ENCODE data around the gene MSRB1. TPM values are rescaled to one million over a fixed set of nuclear protein-coding genes. Genes with fewer than 3 reads are reported as not detected.

Gene MSRB1
- total and polyA plus RNA-seq, 9 of the 15 experiments (the other 6 are each of a cell fraction or from before 2014, with no cell fraction given): 5.4 to 33.7 (median 25.7) TPM

- no peak for TF ChIP-seq ATF6 (CRISPR knock-in tag; IDR thresholded peaks at IDR 0.05)
- TF ChIP-seq STAT6 (CRISPR knock-in tag; IDR thresholded peaks at IDR 0.05): no peak
- TF ChIP-seq ADNP (tag; IDR thresholded peaks at IDR 0.05): no peak
- peak; percentile 95 for TF ChIP-seq SUPT5H (IDR thresholded peaks at IDR 0.05)
- TF ChIP-seq HLTF (IDR thresholded peaks at IDR 0.05): no peak
- TF ChIP-seq ILK (tag; IDR thresholded peaks at IDR 0.05; ENCODE audit: borderline replicate concordance, low read depth): no peak
- peak; percentile 40; the same call in 1 of the 2 replicates for TF ChIP-seq POLR2H (tag; IDR thresholded peaks at IDR 0.05; ENCODE audit: low read depth)
- no peak for TF ChIP-seq XRCC3 (IDR thresholded peaks at IDR 0.05)
- 0 out of 2 replicates have a peak, but pooled peaks have one; percentile 36 for TF ChIP-seq PHB (CRISPR knock-in tag; IDR thresholded peaks at IDR 0.05)
- TF ChIP-seq ZNF77 (CRISPR knock-in tag; IDR thresholded peaks at IDR 0.05): peak; percentile 89; the same call in 1 of the 2 replicates
- TF ChIP-seq ETS1 (conservative IDR thresholded peaks at IDR 0.05; ENCODE audit: control insufficient read depth, low read depth, low read length): peak; percentile 61; the same call in 1 of the 2 replicates
- no peak for TF ChIP-seq TBP (optimal IDR thresholded peaks at IDR 0.05; ENCODE audit: low read depth, low read length)
- peak; percentile 22; the same call in 1 of the 2 replicates for TF ChIP-seq TOE1 (IDR thresholded peaks at IDR 0.05; ENCODE audit: borderline replicate concordance)
- no peak for TF ChIP-seq TOE1 (CRISPR knock-in tag; IDR thresholded peaks at IDR 0.05; ENCODE audit: borderline replicate concordance, low read depth)
- peak; percentile 50 for TF ChIP-seq HNRNPLL (IDR thresholded peaks at IDR 0.05; ENCODE audit: low read depth, low read length, poor library complexity, severe bottlenecking)
- no peak for TF ChIP-seq CBFA2T2 (conservative IDR thresholded peaks at IDR 0.05)
- no peak for TF ChIP-seq ZBTB26 (CRISPR knock-in tag; IDR thresholded peaks at IDR 0.05)
- TF ChIP-seq GTF2B (IDR thresholded peaks at IDR 0.05; ENCODE audit: extremely low read depth, insufficient read length): no peak
- no peak for TF ChIP-seq CREM (IDR thresholded peaks at IDR 0.05; ENCODE audit: low read depth)
- no peak for TF ChIP-seq SMAD1 (IDR thresholded peaks at IDR 0.05; ENCODE audit: low read depth, low read length, partially characterized antibody)
Observed at GRCh38 chr16:1960665-1961630, 17.9 kb upstream of the MSRB1 start (continued).
